ENCODE data around the gene IKZF4. TPM values are rescaled to one million over a fixed set of nuclear protein-coding genes. Genes with fewer than 3 reads are reported as not detected.
A peak's percentile ranks its signal among the peaks of the same experiment; 100 is the strongest.
"Not testable (repeated sequence)": the region's sequence is repeated elsewhere in the genome, so short reads cannot be mapped to it uniquely, and the experiment has no call there.

Gene IKZF4
- 0.34 and 1.1 TPM in 2 replicates for total RNA-seq (2014; rRNA removed; shearing (Covaris generic))

DNA sequence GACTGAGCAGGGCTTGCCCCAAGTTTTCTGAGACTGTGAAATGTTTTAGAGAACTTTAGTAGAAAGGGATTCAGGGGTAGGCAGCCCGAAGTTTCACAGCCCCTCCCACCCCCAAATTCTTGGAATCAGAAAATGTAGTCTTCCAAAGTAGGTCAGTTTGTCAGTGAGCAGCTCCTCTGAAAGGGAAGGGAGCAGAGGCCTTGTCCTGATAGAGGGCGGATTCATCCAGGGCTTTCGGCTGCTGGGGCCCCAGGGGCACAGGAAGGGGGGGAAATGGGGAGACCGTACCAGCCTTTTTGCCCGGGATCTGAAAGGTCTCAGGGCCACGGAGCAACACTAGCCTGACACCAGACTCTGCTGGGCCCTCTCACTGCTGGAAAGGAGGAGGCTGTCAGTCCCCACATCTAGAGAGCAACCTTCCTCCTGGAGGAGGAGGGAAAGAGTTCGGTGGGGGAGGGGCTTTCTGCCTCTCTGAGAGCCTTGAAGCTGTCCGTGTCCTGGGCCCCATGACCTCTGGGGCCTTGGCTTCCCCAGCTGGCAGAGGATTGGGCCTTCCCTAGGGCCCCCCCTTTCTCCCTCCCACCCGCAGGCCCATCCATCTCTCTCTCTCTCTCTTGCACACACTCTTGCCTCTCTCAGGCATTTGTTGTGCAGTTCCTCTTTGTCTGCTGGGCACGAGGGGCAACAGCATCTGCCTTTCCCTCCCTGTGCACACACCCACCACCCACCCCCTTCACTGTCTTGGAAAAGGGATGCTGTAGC is at the start of gene IKZF4:
TSS of gene IKZF4 (plus strand) at position 621 of the 762 bp plus-strand sequence. CDS start 451 bp downstream, outside the sequence.
- no peak for DNase-seq (ENCODE audit: low read depth in 1 of 2, low spot score in 2 of 2)
- H3K4me3 ChIP-seq: no peak within 1 kb of the TSS
- peaks cover 5% of the 10 kb centered on the region; the same call in 1 of the 2 replicates for H3K36me3 ChIP-seq
- no peak within 1 kb of the TSS for H3K27ac ChIP-seq
- H3K4me1 ChIP-seq (replicated peaks): no peaks in the 10 kb centered on the region
- no peaks in the 10 kb centered on the region for H3K9me3 ChIP-seq (replicated peaks)
- H3K27me3 ChIP-seq (replicated peaks): no peaks in the 10 kb centered on the region

DNA sequence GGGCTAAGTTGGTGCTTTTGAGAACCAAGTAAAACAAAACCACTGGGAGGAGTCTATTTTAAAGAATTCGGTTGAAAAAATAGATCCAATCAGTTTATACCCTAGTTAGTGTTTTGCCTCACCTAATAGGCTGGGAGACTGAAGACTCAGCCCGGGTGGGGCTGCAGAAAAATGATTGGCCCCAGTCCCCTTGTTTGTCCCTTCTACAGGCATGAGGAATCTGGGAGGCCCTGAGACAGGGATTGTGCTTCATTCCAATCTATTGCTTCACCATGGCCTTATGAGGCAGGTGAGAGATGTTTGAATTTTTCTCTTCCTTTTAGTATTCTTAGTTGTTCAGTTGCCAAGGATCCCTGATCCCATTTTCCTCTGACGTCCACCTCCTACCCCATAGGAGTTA is 48.8 kb upstream of the IKZF4 start:
- H3K36me3 ChIP-seq: peaks cover 53% of the 10 kb centered on the region
- H3K9me3 ChIP-seq (replicated peaks): no peaks in the 10 kb centered on the region
- H3K4me1 ChIP-seq (replicated peaks): peaks cover 30% of the 10 kb centered on the region
- H3K4me3 ChIP-seq: no peak overlapping the region
- H3K27ac ChIP-seq: peak overlapping the region; percentile 58
- no peaks in the 10 kb centered on the region for H3K27me3 ChIP-seq (replicated peaks)
- peak; percentile 60 to 63 for DNase-seq (ENCODE audit: low read depth in 1 of 2, low spot score in 2 of 2)

DNA sequence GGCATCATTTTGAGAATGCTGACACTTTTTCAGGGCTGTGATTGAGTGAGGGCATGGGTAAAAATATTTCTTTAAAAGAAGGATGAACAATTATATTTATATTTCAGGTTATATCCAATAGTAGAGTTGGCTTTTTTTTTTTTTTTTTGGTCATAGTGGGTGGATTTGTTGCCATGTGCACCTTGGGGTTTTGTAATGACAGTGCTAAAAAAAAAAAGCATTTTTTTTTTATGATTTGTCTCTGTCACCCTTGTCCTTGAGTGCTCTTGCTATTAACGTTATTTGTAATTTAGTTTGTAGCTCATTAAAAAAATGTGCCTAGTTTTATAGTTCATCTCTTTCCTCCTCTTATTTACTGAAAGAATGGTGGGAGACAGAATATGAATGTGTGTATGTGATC is 48.4 kb upstream of the IKZF4 start:
- Histone ChIP-seq H3K27me3 (replicated peaks) (no peaks in the 10 kb centered on the region), H3K4me3 (peak overlapping the region; percentile 35), H3K9me3 (replicated peaks) (no peaks in the 10 kb centered on the region), H3K36me3 (peaks cover 53% of the 10 kb centered on the region), H3K4me1 (replicated peaks) (peaks cover 28% of the 10 kb centered on the region), H3K27ac (peak overlapping the region; percentile 58)
- no peak for DNase-seq (ENCODE audit: low read depth in 1 of 2, low spot score in 2 of 2)

DNA sequence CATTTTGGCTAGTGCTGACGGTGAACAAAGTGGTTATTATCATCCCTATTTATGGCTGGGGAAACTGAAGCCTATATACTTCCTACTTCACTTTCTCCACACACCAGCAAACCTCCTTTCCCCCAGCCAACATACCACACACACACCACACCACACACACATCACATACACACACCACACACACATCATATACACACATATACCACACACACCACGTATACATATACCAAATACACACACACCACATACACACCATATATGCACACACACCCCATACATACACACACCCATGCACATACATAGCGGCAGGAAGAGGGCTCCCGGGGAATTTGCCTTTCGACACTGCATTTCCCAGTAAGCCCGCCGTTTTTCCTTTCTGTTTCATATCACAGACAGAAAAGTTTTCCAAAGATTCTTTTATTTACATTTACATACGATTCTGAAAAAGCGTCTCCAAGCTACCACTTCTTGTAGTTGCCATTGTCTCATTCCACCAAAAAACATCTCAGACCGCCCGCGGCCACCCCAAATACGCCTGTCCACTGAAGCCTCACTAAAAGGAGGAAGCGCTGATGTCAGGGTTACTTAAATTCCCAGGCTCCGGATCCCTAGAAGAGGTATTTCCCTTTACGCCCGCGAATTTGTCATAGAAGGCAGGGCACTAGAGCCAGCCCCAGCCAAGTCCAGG is 47.8 kb upstream of the IKZF4 start:
- no peak for DNase-seq (ENCODE audit: low read depth in 1 of 2, low spot score in 2 of 2)

DNA sequence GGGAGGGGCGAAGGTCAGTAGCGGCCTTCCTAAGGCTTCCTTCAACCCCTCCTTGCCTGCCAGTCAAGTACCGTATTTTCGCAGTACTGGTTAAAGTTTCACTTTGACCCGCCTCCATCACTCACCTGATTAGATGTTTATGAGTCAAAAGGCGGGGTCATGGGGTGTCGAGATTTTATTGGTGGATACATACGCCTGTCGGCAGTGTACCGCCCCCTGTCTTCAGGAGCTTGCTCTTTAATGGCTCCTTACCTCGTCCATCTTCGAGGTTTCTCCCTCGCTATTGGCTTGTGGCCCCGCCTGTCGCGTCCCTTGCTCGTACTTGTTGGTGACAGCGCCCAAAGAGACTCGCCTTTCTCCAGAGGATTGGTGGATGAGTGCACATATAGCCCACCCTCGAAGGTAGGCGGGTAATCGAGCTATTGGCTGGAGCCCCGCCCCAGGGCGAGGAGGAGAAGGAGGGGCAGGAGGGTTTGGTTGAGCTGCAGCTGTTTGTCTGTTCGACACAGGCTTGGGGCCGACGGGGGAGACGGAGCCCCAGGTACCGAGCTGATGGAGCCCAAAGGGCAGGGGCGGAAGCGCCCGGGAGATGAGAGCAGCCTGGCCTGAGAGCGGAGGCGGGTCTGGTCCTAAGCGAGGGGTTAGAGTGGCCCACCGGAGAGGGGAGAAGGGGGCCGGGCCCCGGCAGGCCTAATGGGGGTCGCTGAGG is 47.1 kb upstream of the IKZF4 start, which contains the start of gene RAB5B:
TSS of gene RAB5B (plus strand) at position 480 of the 709 bp plus-strand sequence. CDS start 12,883 bp downstream, outside the sequence.
- Histone ChIP-seq H3K36me3 (peaks cover 43% of the 10 kb centered on the region), H3K4me1 (replicated peaks) (peaks cover 19% of the 10 kb centered on the region), H3K4me3 (peak within 1 kb of the TSS; percentile 77), H3K27ac (peak within 1 kb of the TSS; percentile 58), H3K27me3 (replicated peaks) (no peaks in the 10 kb centered on the region), H3K9me3 (replicated peaks) (no peaks in the 10 kb centered on the region)
- peak; percentile 99 to 100 for DNase-seq (ENCODE audit: low read depth in 1 of 2, low spot score in 2 of 2)

More for the DNA sequence above, 47.8 kb upstream of the IKZF4 start:
- H3K4me3 ChIP-seq: peak overlapping the region; percentile 35
- H3K36me3 ChIP-seq: peaks cover 50% of the 10 kb centered on the region
- peaks cover 22% of the 10 kb centered on the region for H3K4me1 ChIP-seq (replicated peaks)
- H3K9me3 ChIP-seq (replicated peaks): no peaks in the 10 kb centered on the region
- no peaks in the 10 kb centered on the region for H3K27me3 ChIP-seq (replicated peaks)
- peak overlapping the region; percentile 58 for H3K27ac ChIP-seq

DNA sequence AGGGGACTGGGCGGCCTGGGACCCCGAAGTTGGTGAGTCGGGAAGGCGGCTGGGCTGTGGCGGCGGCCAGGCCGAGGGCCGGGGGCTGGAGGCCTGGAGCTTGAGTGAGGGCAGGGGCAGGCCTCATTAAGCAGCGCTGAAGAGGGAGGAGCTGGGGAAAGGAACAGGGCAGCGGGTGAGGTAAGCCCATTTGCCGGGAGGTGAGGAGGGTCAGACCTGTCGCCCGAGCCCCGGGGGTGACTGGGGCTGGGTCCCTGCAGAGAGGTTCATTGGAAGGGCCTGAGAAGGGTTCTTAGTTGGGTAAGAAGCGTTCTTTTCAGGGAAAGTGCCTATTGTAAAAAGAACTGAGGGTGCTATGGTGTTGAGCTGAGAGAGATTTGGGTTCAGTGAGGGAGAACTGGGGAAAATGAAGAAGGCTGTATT is 46.5 kb upstream of the IKZF4 start:
- Histone ChIP-seq H3K9me3 (replicated peaks) (no peaks in the 10 kb centered on the region), H3K36me3 (peaks cover 41% of the 10 kb centered on the region), H3K4me3 (peak overlapping the region; percentile 77), H3K27me3 (replicated peaks) (no peaks in the 10 kb centered on the region), H3K27ac (peak overlapping the region; percentile 57), H3K4me1 (replicated peaks) (peaks cover 19% of the 10 kb centered on the region)
- DNase-seq (ENCODE audit: low read depth in 1 of 2, low spot score in 2 of 2): peak in 1 of 2 experiments; percentile 15

DNA sequence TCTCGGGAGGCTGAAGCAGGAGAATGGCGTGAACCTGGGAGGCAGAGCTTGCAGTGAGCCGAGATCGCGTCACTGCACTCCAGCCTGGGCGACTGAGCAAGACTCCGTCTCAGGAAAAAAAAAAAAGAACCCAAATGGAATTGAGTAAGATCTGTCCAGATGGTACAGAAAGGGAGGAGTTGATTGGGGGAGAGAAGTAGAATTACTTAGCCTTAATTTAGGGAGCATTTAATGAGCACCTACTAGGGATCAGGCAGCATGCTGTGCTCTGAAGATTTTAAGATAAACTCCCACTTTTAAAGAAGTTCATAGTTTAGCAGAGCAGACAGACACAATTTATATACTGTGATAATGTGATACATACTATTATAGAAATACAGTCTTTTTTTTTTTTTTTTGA is 42.5 kb upstream of the IKZF4 start:
- Histone ChIP-seq H3K27me3 (replicated peaks) (no peaks in the 10 kb centered on the region), H3K4me1 (replicated peaks) (0 out of 2 replicates have a peak, but pooled peaks cover 3% of the 10 kb centered on the region), H3K9me3 (replicated peaks) (no peaks in the 10 kb centered on the region), H3K27ac (no peak overlapping the region), H3K36me3 (peaks cover 31% of the 10 kb centered on the region), H3K4me3 (no peak overlapping the region)
- no peak for DNase-seq (ENCODE audit: low read depth in 1 of 2, low spot score in 2 of 2)

DNA sequence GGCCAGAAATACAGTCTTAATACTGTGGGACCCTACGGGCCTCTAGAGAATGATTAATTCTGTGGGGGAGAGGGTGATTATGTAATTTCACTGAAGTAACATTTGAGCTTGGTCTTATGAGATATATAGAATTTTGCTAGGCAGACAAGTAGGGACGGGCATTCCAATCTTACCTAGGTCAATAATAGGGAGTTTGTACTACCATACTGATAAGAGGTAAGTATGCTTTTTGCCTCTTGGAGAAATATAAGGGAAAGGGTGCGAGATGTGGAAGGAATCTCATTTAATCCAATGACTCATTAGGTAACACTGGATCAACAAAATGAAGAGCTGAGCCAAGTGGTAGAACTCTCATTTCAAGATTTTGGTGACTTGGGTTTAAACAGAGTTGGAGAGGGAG is 41.8 kb upstream of the IKZF4 start:
- no peak for DNase-seq (ENCODE audit: low read depth in 1 of 2, low spot score in 2 of 2)
- Histone ChIP-seq H3K4me3 (no peak overlapping the region), H3K36me3 (peaks cover 30% of the 10 kb centered on the region), H3K27ac (no peak overlapping the region), H3K27me3 (replicated peaks) (no peaks in the 10 kb centered on the region), H3K4me1 (replicated peaks) (0 out of 2 replicates have a peak, but pooled peaks cover 3% of the 10 kb centered on the region), H3K9me3 (replicated peaks) (no peaks in the 10 kb centered on the region)

DNA sequence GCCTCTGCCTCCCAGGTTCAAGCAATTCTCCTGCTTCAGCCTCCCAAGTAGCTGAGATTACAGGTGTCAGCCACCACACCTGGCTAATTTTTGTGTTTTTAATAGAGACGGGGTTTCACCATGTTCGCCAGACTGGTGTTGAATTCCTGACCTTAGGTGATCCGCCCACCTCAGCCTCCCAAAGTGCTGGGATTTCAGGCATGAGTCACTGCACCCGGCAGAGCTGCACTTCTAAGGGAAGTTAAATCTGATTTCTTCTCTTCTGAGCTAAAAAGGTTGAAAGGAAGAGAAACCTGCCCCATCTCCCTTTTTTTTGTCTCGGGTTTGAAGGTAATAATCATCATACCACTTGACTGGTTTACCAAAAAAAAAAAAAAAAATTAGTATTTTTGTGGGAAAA is 39.0 kb upstream of the IKZF4 start:
- H3K9me3 ChIP-seq (replicated peaks); H3K27ac ChIP-seq; H3K27me3 ChIP-seq (replicated peaks); DNase-seq (ENCODE audit: low read depth in 1 of 2, low spot score in 2 of 2); H3K4me1 ChIP-seq (replicated peaks); H3K4me3 ChIP-seq: not testable (repeated sequence)
- H3K36me3 ChIP-seq: peaks cover 41% of the 10 kb centered on the region

DNA sequence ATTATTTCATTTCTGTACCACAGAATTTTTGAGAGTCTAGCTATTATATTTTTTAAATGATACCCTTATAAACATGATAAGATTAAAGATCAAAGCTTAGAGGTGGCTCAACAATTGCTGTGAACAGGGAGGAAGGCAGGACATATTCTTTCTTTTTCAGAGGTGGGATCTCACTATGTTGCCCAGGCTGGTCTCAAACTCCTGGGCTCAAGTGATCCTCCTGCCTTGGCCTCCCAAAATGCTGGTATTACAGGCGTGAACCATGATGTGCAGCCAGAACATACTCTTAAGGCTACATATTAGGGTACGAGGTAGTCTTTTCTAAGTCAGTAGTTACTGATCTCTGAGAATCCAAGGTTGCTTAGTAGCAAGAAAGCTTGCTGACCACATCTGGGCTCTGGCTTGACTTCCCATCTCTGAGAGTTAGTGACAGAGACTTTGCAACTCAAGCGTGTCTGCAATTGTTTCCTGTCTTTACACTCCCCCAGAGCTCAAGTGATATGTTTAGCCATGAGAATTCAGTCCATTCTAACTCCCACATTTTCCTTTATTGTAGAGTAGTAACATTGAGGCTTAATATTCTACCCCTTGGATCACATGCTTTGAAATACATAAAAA is 38.4 kb upstream of the IKZF4 start:
- peaks cover 41% of the 10 kb centered on the region for H3K36me3 ChIP-seq
- H3K4me1 ChIP-seq (replicated peaks): no peaks in the 10 kb centered on the region
- no peak overlapping the region for H3K4me3 ChIP-seq
- H3K27me3 ChIP-seq (replicated peaks): no peaks in the 10 kb centered on the region
- no peak overlapping the region for H3K27ac ChIP-seq
- no peak for DNase-seq (ENCODE audit: low read depth in 1 of 2, low spot score in 2 of 2)
- H3K9me3 ChIP-seq (replicated peaks): no peaks in the 10 kb centered on the region

DNA sequence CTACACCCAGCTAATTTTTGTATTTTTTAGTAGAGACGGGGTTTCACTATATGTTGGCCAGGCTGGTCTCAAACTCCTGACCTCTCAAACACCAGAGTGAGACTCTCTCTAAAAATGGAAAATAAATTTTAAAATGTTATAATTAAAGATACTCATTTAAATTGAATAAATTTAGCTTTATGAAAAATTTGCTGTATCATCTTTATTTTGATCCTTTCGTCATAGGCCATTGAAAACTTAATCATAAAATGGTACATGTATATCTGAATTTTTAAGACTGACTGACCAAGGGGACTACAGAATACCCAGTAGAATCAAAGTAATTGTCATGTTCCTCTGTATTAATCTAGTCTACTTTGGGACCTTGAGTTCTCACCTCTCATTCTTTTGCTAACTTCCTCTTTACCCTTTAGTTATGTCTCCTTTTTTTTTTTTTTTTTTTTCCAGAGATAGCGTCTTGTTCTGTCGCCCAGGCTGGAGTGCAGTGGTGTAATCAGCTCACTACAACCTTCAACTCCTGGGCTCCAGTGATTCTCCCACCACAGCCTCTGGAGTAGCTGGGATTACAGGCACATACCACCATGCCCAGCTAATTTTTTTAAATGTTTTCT is 37.5 kb upstream of the IKZF4 start:
- Histone ChIP-seq H3K27me3 (replicated peaks) (no peaks in the 10 kb centered on the region), H3K36me3 (peaks cover 46% of the 10 kb centered on the region), H3K4me3 (no peak overlapping the region), H3K27ac (no peak overlapping the region), H3K4me1 (replicated peaks) (no peaks in the 10 kb centered on the region), H3K9me3 (replicated peaks) (no peaks in the 10 kb centered on the region)
- no peak for DNase-seq (ENCODE audit: low read depth in 1 of 2, low spot score in 2 of 2)

DNA sequence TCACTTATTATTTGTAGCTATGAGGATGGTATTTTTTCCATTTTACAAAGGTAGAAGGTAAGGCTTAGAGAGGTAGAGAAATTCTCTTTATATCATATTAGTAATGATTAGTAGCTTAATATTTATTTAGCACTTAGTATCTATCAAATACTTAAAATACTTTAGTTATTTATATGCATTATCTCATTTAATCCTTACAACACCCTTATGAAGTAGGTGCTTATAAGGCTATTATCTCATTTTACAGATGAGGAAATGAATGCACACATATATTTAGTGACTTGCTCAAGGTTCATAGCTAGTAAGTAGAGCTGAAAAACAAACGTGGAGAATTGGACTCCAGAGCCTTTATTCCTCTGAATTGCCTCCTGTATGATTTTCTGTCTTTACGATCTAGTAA is 36.0 kb upstream of the IKZF4 start:
- H3K4me1 ChIP-seq (replicated peaks): no peaks in the 10 kb centered on the region
- DNase-seq (ENCODE audit: low read depth in 1 of 2, low spot score in 2 of 2): no peak
- no peaks in the 10 kb centered on the region for H3K27me3 ChIP-seq (replicated peaks)
- no peak overlapping the region for H3K27ac ChIP-seq
- H3K36me3 ChIP-seq: peaks cover 48% of the 10 kb centered on the region
- H3K4me3 ChIP-seq: no peak overlapping the region
- H3K9me3 ChIP-seq (replicated peaks): no peaks in the 10 kb centered on the region

DNA sequence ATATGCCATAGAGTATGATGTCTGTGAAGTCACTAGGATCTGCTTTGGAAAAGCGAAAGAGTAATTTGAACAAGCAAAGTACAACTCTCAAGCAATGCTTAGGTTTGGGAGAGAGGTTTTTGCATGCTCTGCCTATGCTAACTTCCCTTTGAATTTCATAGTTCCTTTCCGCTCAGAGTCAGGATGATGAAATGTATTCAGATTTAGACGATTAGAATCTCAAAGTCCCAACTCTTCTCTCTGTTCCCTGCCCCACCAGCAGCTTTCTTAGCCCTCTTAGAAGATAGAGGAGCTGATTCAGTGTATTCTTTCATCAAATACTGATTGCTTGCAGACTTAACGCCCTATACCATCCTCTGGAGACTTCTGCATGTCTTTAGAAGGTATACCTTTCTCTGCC is 35.5 kb upstream of the IKZF4 start:
- H3K27ac ChIP-seq: no peak overlapping the region
- H3K9me3 ChIP-seq (replicated peaks): no peaks in the 10 kb centered on the region
- DNase-seq (ENCODE audit: low read depth in 1 of 2, low spot score in 2 of 2): no peak
- H3K36me3 ChIP-seq: peaks cover 51% of the 10 kb centered on the region
- H3K4me3 ChIP-seq: no peak overlapping the region
- no peaks in the 10 kb centered on the region for H3K4me1 ChIP-seq (replicated peaks)
- no peaks in the 10 kb centered on the region for H3K27me3 ChIP-seq (replicated peaks)

All from SJSA1 (cell line).